ENCODE data around the gene SLC44A5.
"Not testable (repeated sequence)": the region's sequence is repeated elsewhere in the genome, so short reads cannot be mapped to it uniquely, and the experiment has no call there.

Gene SLC44A5

DNA sequence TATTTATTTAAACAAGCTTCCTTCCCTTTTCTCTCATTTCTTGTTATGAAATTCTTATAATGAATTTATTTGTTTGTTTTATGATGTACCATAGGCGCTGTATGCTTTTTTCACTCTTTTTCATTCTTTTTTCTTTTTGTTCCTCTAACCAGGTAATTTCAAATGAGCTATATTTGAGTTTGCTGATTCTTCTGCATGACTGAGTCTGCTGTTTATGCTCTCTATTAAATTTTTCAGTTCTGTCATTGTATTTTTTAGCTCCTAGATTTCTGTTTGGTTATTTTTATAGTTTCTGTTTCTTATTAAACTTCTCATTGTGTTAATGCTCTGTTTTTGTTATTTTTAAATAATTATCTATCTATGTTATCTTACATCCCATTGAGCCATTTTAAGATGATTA is 244.3 kb downstream of the SLC44A5 start:
- DNase-seq (ENCODE audit: low read depth): no peak

GRCh38 chr1:75361260-75361659 is 249.7 kb downstream of the SLC44A5 start:
- no peak for DNase-seq (ENCODE audit: low read depth)

DNA sequence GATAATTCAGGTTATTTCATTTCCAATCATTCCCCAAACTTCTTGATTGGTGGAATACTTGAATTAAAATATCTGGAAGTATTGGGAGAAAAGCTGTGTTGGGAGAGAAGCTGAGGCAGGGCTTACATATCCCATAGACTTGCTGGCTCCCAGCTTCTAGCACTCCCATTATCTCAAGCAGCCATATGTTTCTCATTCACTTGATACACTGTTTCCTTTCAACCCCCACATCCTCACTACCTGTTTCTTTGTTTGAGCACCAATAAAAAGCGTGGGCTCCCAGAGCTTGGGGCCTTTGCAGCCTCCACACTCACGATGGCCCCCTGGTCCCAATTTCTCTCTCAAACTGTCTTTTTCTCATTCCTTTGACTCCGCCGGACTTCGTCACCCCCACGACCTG is 256.6 kb downstream of the SLC44A5 start:
- not testable (repeated sequence) for DNase-seq (ENCODE audit: low read depth)

DNA sequence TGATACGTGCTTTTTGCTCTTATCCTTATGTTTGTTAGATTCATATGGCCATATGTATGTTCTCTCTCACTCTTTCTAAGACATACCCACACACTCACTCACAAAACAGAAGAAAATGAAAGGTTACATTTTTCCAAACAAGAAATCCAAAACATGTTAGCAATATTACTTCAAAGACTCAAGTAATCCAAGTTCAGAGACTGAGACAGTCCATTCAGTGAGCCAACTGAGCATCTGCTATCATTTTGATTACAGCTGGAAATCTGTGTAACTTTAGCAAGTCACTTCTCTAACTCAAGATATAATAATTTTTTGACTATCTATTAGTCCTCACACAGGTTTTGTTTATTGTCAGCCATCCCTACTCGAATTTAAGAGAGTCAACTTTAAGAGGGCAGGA is 257.9 kb downstream of the SLC44A5 start:
- no peak for DNase-seq (ENCODE audit: low read depth)

GRCh38 chr1:75345538-75346292 is 265.2 kb downstream of the SLC44A5 start:
- DNase-seq (ENCODE audit: low read depth): peak; percentile 88

GRCh38 chr1:75342786-75343185 is 268.1 kb downstream of the SLC44A5 start:
- no peak for DNase-seq (ENCODE audit: low read depth)

DNA sequence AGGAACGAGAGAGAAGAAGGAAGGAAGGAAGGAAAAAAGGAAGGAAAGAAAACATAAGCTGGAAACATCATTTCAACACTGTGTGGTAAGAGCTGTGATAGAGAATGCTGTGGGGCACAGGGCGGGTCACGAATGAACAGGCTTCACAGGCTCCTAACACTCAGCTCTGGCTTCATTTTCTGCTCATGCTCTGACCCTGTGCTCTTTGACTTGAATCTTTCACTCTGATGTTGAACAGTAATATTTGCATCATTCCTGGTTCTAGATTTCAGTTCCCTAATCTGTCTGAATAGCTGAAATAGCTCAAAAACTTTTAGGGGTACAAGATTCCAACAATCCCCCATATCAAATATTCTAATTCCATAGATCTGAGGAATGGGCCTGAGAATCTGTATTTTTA is 269.4 kb downstream of the SLC44A5 start:
- no peak for DNase-seq (ENCODE audit: low read depth)

- DNase-seq (ENCODE audit: low read depth): no peak
Measured at GRCh38 chr1:75338616-75339483, 272.1 kb downstream of the SLC44A5 start.

DNA sequence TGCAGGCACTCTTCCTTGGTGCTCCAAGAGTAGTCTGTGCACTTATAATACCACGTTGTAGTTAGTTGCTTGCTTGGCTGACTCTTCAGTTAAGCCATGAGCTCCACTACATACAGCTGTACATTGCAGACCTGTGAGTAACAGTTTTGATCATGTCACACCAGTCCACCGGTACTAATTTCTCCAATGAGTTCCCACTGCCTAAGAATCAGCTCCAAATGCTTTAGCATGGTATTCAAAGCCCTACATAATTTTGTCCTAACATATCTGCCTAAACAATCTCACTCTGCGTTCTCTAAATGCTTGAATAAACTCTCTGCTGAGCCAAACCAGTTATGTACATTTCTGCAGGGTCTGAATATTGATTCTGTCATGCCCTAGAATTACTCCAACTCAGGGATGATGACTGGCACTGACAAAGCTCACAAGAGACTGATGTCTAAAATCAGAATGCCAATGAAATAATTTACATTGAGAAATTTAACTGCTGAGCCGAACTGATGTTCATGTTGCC is 276.0 kb downstream of the SLC44A5 start:
- DNase-seq (ENCODE audit: low read depth): peak; percentile 34

DNA sequence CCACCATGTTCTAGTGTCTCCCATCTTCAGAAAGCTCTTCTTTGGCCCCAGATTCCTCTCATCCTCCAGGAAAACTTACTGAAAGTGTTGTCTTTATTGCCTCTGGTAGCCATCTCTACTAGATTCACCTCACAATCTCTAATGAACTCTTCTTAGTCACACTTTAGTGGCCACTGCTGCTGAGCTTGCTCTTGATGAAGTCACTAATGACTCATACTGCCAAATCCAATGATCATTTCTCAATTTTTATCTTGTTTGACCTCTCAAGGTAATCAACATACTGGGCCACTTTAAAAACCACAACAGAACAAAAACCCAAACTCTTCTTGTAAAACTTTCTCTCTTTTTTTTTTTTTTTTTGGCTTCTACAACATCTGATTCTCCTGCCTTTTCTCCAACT is 280.3 kb downstream of the SLC44A5 start:
- DNase-seq (ENCODE audit: low read depth): peak; percentile 16

DNA sequence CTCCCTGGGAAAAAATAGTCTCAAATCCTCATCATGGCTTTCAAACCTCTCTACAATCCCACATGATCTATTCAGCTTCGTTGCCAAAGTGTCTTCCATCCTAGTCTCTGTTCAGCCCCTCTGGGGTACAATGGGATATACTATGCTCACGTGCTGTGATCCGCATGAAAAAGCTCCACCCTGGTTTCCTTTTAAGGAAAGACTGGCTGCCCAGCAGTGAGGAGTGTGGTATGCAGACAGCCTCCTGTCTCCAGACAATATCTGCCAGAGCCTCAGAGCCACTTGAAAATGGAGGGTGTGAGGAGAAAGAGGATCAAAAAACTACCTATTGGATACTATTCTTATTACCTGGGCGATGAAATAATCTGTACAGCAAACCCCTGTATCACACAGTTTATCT is 282.2 kb downstream of the SLC44A5 start:
- DNase-seq (ENCODE audit: low read depth): no peak

DNA sequence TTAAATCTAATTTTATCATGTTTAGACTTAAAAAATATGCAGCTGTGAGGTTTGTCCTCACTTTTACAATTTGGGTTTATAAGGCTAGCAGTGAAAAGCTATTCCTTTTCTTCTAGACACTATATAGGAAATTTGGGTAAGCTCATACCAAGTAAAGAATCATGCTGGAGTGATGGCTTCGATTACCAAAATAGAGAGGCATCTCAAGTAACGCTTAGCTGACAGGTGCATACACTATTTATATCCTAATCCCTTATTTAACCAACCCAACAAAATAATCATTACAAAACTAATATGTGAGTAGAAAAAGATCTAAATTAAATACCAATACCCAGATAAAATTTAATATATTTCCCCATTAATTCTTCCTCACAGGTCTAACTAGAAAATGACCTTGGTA is 283.5 kb downstream of the SLC44A5 start:
- no peak for DNase-seq (ENCODE audit: low read depth)

GRCh38 chr1:75317976-75318375 is 292.9 kb downstream of the SLC44A5 start:
- DNase-seq (ENCODE audit: low read depth): no peak

DNA sequence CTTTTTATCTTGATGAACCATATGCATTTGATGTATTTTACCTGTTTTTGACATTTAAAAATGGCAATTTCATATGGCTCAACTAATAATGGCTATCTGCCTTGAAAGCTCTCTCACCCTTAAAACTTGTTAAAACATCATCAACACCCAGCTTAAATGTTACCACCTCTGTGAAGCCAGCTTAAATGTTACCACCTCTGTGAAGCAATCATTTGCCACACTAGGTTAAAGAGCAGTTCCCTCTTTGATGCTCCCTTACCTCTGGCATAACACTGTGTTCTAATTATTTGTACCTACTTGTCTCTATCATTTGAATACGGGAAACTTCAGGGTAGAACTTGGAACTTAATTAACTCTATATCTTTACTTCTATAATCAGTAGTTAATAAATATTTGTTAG is 294.7 kb downstream of the SLC44A5 start:
- DNase-seq (ENCODE audit: low read depth): no peak

DNA sequence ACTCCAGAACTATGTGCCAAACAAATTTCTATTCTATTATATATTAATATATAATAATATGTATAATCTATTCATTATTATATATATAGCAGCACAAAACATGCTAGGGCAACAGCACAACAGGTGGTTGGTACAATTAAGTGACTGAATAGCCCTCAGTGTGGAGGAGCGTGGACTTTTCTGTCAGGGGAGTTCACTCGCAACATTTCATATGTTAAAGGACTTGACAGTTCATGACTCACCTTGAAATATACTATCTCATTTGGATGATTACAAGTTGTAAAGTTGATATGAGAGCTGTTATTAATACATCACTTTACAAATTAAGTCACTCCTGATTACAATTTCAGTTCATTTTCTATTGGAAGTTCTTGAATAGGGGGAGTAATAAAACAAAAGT is 298.3 kb downstream of the SLC44A5 start:
- no peak for DNase-seq (ENCODE audit: low read depth)

GRCh38 chr1:75310067-75310466 is 300.8 kb downstream of the SLC44A5 start:
- DNase-seq (ENCODE audit: low read depth): peak; percentile 8

- DNase-seq (ENCODE audit: low read depth): no peak
Measured at GRCh38 chr1:75308365-75308764, 302.5 kb downstream of the SLC44A5 start.

GRCh38 chr1:75305061-75305460 is 305.9 kb downstream of the SLC44A5 start:
- DNase-seq (ENCODE audit: low read depth): no peak

- DNase-seq (ENCODE audit: low read depth): no peak
Measured at GRCh38 chr1:75293270-75293669, 317.6 kb downstream of the SLC44A5 start.

- no peak for DNase-seq (ENCODE audit: low read depth)
Measured at GRCh38 chr1:75292013-75292412, 318.9 kb downstream of the SLC44A5 start.

- no peak for DNase-seq (ENCODE audit: low read depth)
Measured at GRCh38 chr1:75276385-75276784, 334.5 kb downstream of the SLC44A5 start.

GRCh38 chr1:75275631-75276030 is 335.3 kb downstream of the SLC44A5 start:
- DNase-seq (ENCODE audit: low read depth): no peak

GRCh38 chr1:75274920-75275506 is 335.9 kb downstream of the SLC44A5 start:
- DNase-seq (ENCODE audit: low read depth): no peak
